GM18502 (cell line): ENCODE data around the gene ALDOA.
A peak's percentile ranks its signal among the peaks of the same experiment; 100 is the strongest.

Experiments used
- ATAC-seq: cut with Tn5 transposase; IDR thresholded peaks from one replicate; pipeline ENCODE4 v1.9.1; 2021; ENCODE audit warnings: mild to moderate bottlenecking; ENCODE audit not compliant: unreplicated experiment, poor library complexity

The ALDOA gene

GRCh38 chr16:30067584-30067916, 2.0 kb downstream of the ALDOA start:
- no peak for ATAC-seq

GRCh38 chr16:30068333-30068732, 2.8 kb downstream of the ALDOA start:
- no peak for ATAC-seq

- no peak for ATAC-seq
Measured at GRCh38 chr16:30068750-30069610, 3.4 kb downstream of the ALDOA start.

- no peak for ATAC-seq
Measured at GRCh38 chr16:30069611-30070462, 4.3 kb downstream of the ALDOA start.

GRCh38 chr16:30070490-30070889, 4.9 kb downstream of the ALDOA start:
- no peak for ATAC-seq

GRCh38 chr16:30075503-30076275, 10.1 kb downstream of the ALDOA start, which contains the start of gene PPP4C:
PPP4C (plus strand) TSS chr16:30075994; CDS start chr16:30076378, 384 bp downstream.
- peak; percentile 75 for ATAC-seq

- ATAC-seq = peak; percentile 25
Measured at GRCh38 chr16:30076276-30076791, 10.8 kb downstream of the ALDOA start.

GRCh38 chr16:30077656-30078055, 12.1 kb downstream of the ALDOA start:
- ATAC-seq = no peak

- no peak for ATAC-seq
Measured at GRCh38 chr16:30078744-30079143, 13.2 kb downstream of the ALDOA start.

GRCh38 chr16:30079480-30079879, 13.9 kb downstream of the ALDOA start:
- no peak for ATAC-seq

GRCh38 chr16:30082545-30083090, 17.1 kb downstream of the ALDOA start:
- no peak for ATAC-seq

- ATAC-seq = no peak
Measured at GRCh38 chr16:30083216-30084055, 17.9 kb downstream of the ALDOA start.

GRCh38 chr16:30084096-30084815, 18.7 kb downstream of the ALDOA start:
- ATAC-seq = no peak

GRCh38 chr16:30084816-30085159, 19.2 kb downstream of the ALDOA start:
- no peak for ATAC-seq

GRCh38 chr16:30085247-30085646, 19.7 kb downstream of the ALDOA start:
- ATAC-seq = no peak

- no peak for ATAC-seq
Measured at GRCh38 chr16:30085820-30086219, 20.3 kb downstream of the ALDOA start.

GRCh38 chr16:30086291-30087140, 21.0 kb downstream of the ALDOA start:
- no peak for ATAC-seq
